ENCODE results near the gene CAB39.

GRCh38 chr2:230678451-230678850 lies 34.2 kb upstream of the CAB39 start:
- no peak for TF ChIP-seq TAF1 (IDR thresholded peaks at IDR 0.05; ENCODE audit: low read depth)
- TF ChIP-seq, protein P1, sequence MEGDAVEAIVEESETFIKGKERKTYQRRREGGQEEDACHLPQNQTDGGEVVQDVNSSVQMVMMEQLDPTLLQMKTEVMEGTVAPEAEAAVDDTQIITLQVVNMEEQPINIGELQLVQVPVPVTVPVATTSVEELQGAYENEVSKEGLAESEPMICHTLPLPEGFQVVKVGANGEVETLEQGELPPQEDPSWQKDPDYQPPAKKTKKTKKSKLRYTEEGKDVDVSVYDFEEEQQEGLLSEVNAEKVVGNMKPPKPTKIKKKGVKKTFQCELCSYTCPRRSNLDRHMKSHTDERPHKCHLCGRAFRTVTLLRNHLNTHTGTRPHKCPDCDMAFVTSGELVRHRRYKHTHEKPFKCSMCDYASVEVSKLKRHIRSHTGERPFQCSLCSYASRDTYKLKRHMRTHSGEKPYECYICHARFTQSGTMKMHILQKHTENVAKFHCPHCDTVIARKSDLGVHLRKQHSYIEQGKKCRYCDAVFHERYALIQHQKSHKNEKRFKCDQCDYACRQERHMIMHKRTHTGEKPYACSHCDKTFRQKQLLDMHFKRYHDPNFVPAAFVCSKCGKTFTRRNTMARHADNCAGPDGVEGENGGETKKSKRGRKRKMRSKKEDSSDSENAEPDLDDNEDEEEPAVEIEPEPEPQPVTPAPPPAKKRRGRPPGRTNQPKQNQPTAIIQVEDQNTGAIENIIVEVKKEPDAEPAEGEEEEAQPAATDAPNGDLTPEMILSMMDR (IDR thresholded peaks at IDR 0.05; ENCODE audit: poor library complexity, severe bottlenecking), result no peak
- TF ChIP-seq POLR2AphosphoS5 (IDR thresholded peaks at IDR 0.05), result no peak
- no peak for TF ChIP-seq EP300 (conservative IDR thresholded peaks at IDR 0.05; ENCODE audit: poor library complexity, severe bottlenecking)
- TF ChIP-seq EZH2 (IDR thresholded peaks at IDR 0.05; ENCODE audit: borderline replicate concordance, insufficient read depth, low read length, poor library complexity, severe bottlenecking), result no peak
- TF ChIP-seq REST (IDR thresholded peaks at IDR 0.05; ENCODE audit: borderline replicate concordance), result no peak
- TF ChIP-seq MXI1 (conservative IDR thresholded peaks at IDR 0.05; ENCODE audit: poor library complexity, severe bottlenecking), result no peak

Measured in neural cell (in vitro differentiated cells).